Measurements from ENCODE around the gene RASGRF1.

The RASGRF1 gene, protein sequence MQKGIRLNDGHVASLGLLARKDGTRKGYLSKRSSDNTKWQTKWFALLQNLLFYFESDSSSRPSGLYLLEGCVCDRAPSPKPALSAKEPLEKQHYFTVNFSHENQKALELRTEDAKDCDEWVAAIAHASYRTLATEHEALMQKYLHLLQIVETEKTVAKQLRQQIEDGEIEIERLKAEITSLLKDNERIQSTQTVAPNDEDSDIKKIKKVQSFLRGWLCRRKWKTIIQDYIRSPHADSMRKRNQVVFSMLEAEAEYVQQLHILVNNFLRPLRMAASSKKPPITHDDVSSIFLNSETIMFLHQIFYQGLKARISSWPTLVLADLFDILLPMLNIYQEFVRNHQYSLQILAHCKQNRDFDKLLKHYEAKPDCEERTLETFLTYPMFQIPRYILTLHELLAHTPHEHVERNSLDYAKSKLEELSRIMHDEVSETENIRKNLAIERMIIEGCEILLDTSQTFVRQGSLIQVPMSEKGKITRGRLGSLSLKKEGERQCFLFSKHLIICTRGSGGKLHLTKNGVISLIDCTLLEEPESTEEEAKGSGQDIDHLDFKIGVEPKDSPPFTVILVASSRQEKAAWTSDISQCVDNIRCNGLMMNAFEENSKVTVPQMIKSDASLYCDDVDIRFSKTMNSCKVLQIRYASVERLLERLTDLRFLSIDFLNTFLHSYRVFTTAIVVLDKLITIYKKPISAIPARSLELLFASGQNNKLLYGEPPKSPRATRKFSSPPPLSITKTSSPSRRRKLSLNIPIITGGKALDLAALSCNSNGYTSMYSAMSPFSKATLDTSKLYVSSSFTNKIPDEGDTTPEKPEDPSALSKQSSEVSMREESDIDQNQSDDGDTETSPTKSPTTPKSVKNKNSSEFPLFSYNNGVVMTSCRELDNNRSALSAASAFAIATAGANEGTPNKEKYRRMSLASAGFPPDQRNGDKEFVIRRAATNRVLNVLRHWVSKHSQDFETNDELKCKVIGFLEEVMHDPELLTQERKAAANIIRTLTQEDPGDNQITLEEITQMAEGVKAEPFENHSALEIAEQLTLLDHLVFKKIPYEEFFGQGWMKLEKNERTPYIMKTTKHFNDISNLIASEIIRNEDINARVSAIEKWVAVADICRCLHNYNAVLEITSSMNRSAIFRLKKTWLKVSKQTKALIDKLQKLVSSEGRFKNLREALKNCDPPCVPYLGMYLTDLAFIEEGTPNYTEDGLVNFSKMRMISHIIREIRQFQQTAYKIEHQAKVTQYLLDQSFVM (N-terminal part only)

DNA sequence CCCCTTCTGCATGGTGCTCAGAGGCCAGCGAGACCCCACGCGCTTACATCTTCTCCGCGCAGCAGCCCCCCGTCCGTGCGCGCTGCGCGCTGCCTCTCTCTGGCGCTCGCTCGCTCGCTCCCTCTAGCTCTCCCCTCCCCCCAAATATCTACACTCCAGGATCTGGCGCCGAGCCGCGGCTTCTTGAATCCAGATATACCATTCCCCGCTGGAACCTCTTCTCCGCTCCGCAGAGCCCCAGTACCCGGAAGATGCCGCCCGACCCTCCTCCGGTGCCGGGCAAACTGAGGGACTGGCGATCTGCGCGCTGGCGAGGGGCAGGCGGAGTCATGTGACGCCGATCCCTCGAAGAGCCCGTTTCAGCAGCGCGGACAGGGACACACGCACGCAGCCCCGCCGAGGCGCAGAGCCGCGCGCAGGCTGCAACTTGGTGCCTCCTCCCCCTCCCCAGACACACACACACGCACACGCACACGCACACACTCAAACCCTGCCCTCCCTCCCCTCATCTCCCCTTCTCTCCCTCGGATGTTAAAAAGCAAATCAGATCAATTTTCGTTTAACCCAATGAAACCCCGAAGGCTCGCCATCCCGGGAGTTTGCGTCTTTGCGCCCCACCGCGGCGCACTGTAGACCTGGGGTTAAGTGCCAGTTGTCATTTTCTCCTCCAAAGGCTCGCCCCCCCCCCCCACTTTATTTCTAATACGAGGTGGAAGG is at the start of gene RASGRF1:
Gene RASGRF1 (minus strand): TSS at position 294 of the 717 bp plus-strand sequence. CDS start 282 bp downstream, at position 12.
- TF ChIP-seq, protein P1, sequence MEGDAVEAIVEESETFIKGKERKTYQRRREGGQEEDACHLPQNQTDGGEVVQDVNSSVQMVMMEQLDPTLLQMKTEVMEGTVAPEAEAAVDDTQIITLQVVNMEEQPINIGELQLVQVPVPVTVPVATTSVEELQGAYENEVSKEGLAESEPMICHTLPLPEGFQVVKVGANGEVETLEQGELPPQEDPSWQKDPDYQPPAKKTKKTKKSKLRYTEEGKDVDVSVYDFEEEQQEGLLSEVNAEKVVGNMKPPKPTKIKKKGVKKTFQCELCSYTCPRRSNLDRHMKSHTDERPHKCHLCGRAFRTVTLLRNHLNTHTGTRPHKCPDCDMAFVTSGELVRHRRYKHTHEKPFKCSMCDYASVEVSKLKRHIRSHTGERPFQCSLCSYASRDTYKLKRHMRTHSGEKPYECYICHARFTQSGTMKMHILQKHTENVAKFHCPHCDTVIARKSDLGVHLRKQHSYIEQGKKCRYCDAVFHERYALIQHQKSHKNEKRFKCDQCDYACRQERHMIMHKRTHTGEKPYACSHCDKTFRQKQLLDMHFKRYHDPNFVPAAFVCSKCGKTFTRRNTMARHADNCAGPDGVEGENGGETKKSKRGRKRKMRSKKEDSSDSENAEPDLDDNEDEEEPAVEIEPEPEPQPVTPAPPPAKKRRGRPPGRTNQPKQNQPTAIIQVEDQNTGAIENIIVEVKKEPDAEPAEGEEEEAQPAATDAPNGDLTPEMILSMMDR (IDR thresholded peaks at IDR 0.05), result no peak

DNA sequence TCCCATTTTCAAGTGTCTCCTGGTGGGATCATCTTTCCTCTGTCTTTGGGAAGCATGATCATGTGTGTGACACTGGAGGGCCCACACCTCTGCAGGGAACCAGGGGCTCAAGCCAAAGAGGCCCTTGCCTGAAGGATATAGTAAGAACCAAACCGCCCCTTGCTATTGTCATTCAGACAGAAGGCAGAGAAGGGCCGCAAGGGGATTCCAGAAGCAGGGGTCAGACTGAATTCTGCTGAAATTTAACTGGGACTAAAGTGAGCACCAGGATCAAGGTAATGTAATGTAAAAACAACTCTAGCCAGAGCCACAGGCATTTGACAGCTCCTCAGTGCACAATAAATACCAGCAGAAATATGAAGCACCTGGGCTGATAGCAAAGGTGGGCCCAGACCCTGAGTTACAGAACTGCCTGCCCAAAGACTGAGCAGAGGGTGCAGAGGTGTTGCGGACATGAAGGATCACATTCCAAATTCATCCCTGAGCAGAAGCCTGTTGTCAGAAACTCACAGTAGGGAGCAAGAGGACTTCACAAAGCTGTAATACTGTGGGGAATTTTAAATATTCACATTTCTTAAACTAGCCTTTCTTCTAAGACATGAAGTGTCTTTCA is 46.0 kb upstream of the RASGRF1 start:
- TF ChIP-seq, protein P1 (IDR thresholded peaks at IDR 0.05), result no peak

DNA sequence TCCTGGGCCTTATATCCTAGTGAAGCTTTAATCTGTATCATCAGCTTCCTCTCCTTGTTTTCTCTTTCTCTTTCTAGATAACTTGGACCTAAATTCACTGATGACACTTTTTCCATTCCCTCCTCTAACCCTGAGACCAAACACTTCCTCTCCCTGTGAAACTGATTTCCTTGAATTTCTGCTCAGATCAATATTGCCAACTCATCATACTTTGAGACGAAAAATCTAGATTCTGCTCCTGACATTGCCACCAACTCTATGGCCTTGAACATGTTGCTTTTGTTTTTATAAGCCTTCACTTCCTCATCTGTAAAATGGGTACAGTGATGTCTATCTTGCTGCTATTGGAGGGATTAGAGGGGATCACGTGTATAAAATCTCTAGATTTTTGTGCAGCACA is 42.7 kb upstream of the RASGRF1 start:
- TF ChIP-seq, protein P1 (IDR thresholded peaks at IDR 0.05), result no peak

DNA sequence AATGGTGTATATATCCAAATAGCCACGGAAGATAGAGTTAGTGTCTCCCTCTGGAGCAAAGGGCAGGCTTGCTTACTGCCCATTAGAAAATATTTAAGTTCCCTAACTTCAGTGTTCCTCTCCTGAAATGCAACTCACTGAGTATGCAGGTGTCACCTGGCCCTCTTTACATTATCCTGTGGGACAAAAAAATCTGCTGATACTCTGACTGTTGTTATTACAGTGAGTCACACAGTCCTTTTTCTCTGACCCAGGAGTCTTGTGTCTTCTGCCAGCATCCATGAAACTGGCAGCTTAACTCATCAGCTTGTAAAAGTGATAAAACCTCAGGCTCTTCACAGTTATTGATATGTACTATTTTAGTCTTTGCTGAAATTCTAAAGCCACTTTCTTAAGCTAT is 42.2 kb upstream of the RASGRF1 start:
- TF ChIP-seq, protein P1 (IDR thresholded peaks at IDR 0.05), result no peak

DNA sequence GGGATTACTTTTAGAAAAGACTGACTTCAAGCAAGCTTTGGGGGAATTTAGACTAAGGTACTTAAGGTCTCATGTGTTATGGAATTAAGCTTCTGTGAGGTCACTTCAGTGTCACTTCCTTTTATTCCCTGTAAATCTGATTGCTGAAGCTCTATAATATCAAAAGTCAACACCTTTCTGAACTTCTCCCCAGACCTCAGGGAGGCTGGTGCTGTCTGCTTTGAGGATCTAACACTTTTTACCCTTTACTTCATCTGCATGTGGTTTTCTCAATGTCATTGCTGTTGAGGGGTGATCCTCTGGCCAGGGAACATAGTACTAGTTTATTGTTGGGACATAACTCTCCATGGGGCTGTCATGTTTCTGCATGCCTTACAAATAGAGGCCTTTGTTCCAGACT is 41.8 kb upstream of the RASGRF1 start:
- TF ChIP-seq, protein P1 (IDR thresholded peaks at IDR 0.05), result no peak

DNA sequence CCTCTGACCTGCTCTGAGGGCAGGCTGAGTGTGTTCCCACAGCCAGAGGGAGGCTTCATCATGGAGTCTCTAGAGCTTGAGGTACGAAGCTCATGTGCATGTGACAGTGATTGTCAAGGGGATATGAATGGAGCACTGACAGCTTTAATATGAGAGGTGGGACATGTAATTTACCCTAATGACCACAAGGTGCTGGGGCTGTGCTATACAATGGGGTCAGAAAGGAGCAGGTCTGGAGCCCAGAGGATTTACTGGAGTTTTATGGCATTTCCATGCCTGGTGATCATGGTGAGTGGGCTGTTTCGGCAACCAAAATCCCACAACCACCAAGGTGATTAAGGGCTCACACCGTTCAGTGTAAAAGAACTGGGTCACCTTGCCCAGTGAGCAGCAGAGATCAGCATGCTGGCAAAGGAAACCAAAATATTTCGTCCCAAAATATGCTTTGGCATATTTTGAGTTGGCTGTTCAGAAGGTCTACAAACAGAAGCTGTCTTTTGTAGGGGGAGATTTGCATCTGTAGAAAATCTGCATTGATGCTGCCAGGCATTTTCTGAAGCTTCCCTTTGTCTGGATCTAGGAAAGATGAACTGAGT is 40.1 kb upstream of the RASGRF1 start:
- TF ChIP-seq, protein P1 (IDR thresholded peaks at IDR 0.05), result peak; percentile 29; the same call in 1 of the 2 replicates

Data from LNCAP (cell line).